Osteocyte (in vitro differentiated cells): ENCODE data around the gene PSMD3. TPM values are rescaled to one million over a fixed set of nuclear protein-coding genes. Genes with fewer than 3 reads are reported as not detected.

ENCODE experiments used
- DNase-seq: peaks from one replicate; pipeline ENCODE4 v3.0.0; 2021; ENCODE audit warnings: mixed read lengths; ENCODE audit not compliant: unreplicated experiment; ENCODE audit errors: extremely low spot score
- H3K27ac Mint-ChIP-seq: one replicate; pipeline ENCODE4 v1.8.0; 2021; ENCODE audit warnings: mild to moderate bottlenecking, mixed read lengths; ENCODE audit not compliant: unreplicated experiment
- H3K27me3 Mint-ChIP-seq: one replicate; pipeline ENCODE4 v1.8.0; 2021; ENCODE audit warnings: mixed read lengths; ENCODE audit not compliant: unreplicated experiment
- H3K36me3 Mint-ChIP-seq: one replicate; pipeline ENCODE4 v1.8.0; 2021; ENCODE audit warnings: mixed read lengths; ENCODE audit not compliant: unreplicated experiment
- H3K4me1 Mint-ChIP-seq: one replicate; pipeline ENCODE4 v1.8.0; 2021; ENCODE audit warnings: mixed read lengths; ENCODE audit not compliant: unreplicated experiment
- H3K4me3 Mint-ChIP-seq: one replicate; pipeline ENCODE4 v1.8.0; 2021; ENCODE audit warnings: mild to moderate bottlenecking, moderate library complexity, mixed read lengths; ENCODE audit not compliant: unreplicated experiment
- H3K9me3 Mint-ChIP-seq: one replicate; pipeline ENCODE4 v1.8.0; 2021; ENCODE audit warnings: mixed read lengths; ENCODE audit not compliant: unreplicated experiment
- total RNA-seq: library from RNA; stranded (reverse); gene quantifications from 2 replicates; pipeline ENCODE4 v1.2.1, GENCODE V29; 2021
- TF ChIP-seq, protein P1 (sequence below): fragments of 200-600 bp; sonication (generic); IDR thresholded peaks from 2 replicates; pipeline ENCODE4 v1.5.0; 2021; ENCODE audit warnings: antibody characterized with exemption, mild to moderate bottlenecking, moderate library complexity

Gene PSMD3
- total RNA-seq, 1 donor from 2014 or later = 96.9 TPM

DNA sequence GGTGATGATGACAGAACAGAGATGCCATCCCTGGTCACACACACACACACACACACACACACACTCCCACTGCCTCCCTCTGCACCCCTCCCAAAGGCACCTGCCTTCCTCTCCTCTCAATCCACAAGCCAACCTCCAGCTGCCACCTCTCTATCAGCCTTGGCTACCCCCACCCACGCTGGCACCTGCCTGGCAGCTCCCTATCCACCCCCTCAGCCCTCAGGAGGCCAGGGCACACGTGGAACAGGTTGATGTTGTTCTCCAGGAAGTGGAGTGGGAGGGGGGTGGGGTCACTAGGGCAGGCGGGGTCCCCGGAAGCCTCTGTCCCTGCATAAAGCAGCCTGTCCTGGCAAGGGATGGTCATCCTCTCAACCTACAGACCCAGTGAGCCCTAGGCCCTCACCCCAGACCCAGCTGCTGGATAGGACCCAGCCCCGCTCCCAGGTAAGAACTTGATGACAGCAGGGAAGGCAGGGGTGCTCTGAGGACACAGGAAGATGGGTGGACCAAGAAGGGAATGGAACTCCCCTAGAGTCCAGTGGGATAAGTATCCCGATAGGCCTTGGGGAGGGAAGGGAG, 17.9 kb upstream of the PSMD3 start, which contains the start of gene GSDMA:
Gene GSDMA (plus strand): TSS at position 363 of the 579 bp plus-strand sequence. CDS start 2,684 bp downstream, outside the sequence.
- Mint-ChIP-seq H3K9me3 (no peaks in the 10 kb centered on the region), H3K4me3 (no peak within 1 kb of the TSS), H3K27me3 (peaks cover 36% of the 10 kb centered on the region), H3K4me1 (peaks cover 3% of the 10 kb centered on the region), H3K36me3 (no peaks in the 10 kb centered on the region), H3K27ac (no peak within 1 kb of the TSS)
- TF ChIP-seq, protein P1, sequence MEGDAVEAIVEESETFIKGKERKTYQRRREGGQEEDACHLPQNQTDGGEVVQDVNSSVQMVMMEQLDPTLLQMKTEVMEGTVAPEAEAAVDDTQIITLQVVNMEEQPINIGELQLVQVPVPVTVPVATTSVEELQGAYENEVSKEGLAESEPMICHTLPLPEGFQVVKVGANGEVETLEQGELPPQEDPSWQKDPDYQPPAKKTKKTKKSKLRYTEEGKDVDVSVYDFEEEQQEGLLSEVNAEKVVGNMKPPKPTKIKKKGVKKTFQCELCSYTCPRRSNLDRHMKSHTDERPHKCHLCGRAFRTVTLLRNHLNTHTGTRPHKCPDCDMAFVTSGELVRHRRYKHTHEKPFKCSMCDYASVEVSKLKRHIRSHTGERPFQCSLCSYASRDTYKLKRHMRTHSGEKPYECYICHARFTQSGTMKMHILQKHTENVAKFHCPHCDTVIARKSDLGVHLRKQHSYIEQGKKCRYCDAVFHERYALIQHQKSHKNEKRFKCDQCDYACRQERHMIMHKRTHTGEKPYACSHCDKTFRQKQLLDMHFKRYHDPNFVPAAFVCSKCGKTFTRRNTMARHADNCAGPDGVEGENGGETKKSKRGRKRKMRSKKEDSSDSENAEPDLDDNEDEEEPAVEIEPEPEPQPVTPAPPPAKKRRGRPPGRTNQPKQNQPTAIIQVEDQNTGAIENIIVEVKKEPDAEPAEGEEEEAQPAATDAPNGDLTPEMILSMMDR = no peak
- no peak for DNase-seq

DNA sequence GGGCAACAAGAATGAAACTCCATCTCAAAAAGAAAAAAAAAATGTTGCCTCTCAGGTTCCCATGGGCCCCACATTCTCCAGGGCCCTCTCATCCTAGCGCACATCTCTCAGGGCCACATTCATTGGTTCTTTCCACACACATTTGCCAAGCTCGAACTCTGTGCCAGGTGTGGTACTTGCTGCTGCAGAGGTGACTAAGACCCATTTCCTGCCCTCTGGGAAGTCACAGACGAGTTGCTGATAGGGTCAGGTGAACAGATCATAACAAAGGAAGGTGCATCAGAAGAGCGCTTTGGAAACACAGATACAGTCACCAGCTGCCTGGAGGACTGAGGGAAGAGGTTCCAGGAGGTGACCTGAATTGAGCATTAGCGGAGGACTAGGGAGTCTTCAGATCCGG, 16.8 kb upstream of the PSMD3 start:
- H3K4me3 Mint-ChIP-seq = no peak overlapping the region
- no peak for DNase-seq
- TF ChIP-seq, protein P1 = no peak
- no peaks in the 10 kb centered on the region for H3K9me3 Mint-ChIP-seq
- peaks cover 40% of the 10 kb centered on the region for H3K27me3 Mint-ChIP-seq
- no peak overlapping the region for H3K27ac Mint-ChIP-seq
- peaks cover 3% of the 10 kb centered on the region for H3K4me1 Mint-ChIP-seq
- H3K36me3 Mint-ChIP-seq = no peaks in the 10 kb centered on the region

DNA sequence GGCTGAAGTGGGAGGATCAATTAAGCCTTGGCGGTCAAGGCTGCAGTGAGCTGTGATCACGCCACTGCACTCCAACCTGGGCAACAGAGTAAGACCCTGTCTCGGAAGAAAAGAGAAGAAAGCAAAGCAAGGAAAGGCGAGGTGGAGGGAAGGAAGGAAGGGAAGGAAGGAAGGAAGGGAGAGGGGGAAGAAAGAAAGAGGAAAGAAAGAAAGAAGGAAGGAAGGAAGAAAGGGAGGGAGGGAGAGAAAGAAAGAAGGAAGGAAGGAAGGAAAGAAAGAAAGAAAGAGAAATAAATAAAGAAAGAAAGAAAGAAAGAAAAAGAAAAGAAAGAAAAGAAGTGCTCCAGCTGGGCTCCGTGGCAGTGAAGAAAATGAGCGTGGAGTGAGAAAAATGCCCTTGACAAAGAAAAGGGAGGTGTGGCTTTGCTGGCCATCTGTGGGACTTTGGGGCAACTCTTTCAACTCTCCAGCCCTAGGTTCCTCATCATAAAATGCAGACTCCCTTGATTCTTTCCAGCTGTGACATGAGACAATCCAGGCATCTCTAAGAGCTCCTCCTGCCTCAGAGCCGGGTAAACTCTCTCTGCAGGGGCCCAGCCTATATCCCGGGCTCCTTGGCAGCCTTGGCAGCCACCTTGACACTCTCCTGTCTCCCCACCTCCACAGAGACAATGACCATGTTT, 15.4 kb upstream of the PSMD3 start:
- Mint-ChIP-seq H3K9me3 (no peaks in the 10 kb centered on the region), H3K4me1 (no peaks in the 10 kb centered on the region), H3K27ac (no peak overlapping the region), H3K36me3 (no peaks in the 10 kb centered on the region), H3K27me3 (peaks cover 49% of the 10 kb centered on the region), H3K4me3 (no peak overlapping the region)
- TF ChIP-seq, protein P1 = no peak
- DNase-seq = no peak

DNA sequence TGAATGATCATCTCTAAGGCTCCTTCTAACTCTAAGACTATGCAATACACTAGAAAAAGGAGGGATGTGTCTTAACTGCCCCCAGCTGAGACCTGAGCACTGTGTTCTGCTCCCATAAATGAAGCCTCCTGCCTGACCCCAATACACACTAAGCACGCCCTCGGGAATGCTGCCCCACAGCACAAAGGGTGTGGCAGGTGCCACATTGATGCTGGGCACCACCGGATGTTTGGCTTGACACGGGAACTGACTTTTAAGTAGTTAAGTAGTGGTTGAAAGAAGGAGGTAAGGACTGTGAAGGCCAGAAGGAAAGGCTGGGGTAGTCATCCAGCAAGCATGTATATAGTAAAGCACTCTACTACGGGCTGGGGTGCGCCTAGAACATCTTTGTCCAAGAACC, 13.8 kb upstream of the PSMD3 start:
- H3K36me3 Mint-ChIP-seq = no peaks in the 10 kb centered on the region
- no peak for DNase-seq
- H3K4me3 Mint-ChIP-seq = no peak overlapping the region
- H3K4me1 Mint-ChIP-seq = no peaks in the 10 kb centered on the region
- H3K27ac Mint-ChIP-seq = no peak overlapping the region
- peaks cover 62% of the 10 kb centered on the region for H3K27me3 Mint-ChIP-seq
- TF ChIP-seq, protein P1 = no peak
- H3K9me3 Mint-ChIP-seq = no peaks in the 10 kb centered on the region

DNA sequence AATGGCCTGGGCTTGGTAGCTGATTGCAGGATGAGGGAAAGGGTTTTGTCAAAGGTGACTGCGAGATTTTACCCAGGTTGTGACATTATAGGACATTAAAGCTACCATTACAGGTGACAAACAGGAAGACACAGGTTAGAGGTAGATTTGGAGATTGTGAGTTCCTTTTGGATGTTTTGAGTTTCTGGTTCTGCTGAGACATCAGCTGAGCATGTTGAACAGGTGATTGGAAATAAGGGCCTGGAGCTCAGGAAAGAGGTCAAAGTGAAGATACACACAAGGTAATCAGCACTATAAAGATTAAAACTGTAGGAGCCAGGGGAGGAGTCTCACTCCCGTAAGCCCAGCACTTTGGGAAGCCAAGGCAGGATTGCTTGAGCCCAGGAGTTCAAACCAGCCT, 11.8 kb upstream of the PSMD3 start:
- Mint-ChIP-seq H3K4me3 (no peak overlapping the region), H3K9me3 (no peaks in the 10 kb centered on the region), H3K4me1 (peaks cover 6% of the 10 kb centered on the region), H3K36me3 (no peaks in the 10 kb centered on the region), H3K27ac (no peak overlapping the region), H3K27me3 (peaks cover 73% of the 10 kb centered on the region)
- TF ChIP-seq, protein P1 = no peak
- no peak for DNase-seq
